CD4-positive, alpha-beta T cell treated with Interleukin-4 for 1 hour (primary cell): ENCODE results near the gene HEXB.
"Not testable (repeated sequence)": the region's sequence is repeated elsewhere in the genome, so short reads cannot be mapped to it uniquely, and the experiment has no call there.

Experiments
- DNase-seq, 2 donors: peaks; one replicate each; pipeline ENCODE4 v3.0.0-alpha.2; 2020 to 2022

The HEXB gene

DNA sequence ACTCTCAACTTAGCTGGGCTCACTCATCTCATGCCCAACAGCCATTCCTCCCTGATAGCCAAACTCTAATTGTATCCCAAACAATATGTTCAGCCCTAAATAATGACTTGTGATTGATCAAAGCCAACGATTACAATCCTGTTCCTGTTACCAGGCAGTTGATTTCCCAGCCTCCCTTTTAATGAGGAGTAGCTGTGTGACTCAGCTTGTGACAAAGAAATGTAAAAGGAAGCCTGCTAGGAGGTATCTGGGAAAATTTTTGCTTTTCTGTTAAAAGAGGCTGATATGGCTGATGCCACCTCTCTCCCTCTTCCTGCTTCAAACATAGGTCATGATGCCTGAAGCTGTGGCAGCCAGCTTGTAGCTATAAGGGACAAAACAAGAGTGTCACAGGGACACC lies 24.9 kb upstream of the HEXB start:
- DNase-seq = no peak

DNA sequence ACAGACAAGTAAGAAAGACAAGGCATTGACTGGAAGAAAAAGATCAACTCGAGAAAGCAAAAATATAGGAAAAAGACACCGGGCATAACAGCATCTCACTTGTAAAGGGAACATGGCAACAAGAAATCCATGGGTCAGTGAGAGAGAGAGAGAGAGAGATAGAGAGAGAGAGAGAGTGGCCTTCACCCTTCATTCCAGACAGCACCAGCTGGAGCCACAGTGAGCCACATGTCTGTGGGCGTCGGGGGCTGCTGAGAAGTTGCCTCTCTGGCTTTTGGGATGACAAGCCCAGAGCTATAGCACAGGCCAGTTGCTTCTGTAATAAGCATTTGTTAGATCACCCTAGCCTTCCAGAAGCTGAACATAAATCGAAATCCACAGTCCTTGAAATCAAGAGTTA lies 24.2 kb upstream of the HEXB start:
- no peak for DNase-seq

DNA sequence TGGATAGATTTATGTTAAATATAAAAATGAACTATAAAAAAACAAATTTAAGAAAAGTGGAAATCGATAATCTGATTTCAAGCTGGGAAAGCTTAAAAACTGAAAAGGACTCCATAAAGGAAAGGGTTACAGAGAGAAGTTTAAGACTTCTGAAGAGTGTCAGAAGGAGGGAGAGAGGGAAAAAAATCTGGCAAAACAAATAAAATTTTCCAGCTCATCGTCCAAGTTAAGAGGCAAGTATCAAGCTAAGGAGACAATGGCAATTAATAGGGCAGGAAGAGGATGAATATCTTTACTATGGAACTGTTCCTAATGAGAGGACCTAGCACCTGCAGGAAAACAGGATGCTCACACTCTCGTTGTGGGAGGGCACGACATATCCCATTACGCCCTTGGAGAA lies 20.5 kb upstream of the HEXB start:
- no peak for DNase-seq

DNA sequence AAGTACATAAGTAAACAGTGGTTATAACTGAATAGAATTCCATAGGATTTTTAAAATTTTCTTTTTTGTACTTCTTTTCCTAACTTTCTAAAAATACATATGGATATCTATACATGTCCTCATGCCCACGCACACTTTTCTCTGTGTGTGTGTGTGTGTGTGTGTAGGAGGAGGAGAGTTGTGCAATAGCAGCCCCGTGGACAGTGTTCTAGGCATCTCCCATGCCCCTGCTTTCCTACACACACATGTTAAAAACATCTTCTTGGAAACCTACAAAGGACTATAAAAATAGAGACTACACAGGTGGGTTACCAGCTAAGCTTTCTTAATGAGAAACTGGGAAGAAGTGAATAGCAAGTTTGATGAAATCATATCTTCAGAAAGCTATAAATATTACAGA lies 19.8 kb upstream of the HEXB start:
- no peak for DNase-seq

DNA sequence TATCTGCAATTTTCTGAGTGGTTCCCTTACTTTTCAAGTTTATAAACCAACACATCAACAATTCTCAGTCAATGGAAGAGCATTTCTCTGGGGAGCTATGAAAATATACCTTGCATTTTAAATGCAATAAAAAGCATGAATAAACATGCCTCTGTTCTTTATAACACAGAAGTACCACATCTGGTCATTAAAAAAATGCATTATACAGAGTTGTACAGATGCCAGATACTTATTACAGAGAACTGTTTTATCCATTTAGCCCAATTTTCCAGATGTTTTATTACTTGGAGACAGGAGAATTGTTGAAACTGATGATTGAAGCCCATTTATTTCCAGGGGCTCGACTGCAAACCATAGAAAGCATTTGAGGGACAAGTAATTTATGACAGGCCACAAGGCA lies 19.2 kb upstream of the HEXB start:
- DNase-seq = no peak

DNA sequence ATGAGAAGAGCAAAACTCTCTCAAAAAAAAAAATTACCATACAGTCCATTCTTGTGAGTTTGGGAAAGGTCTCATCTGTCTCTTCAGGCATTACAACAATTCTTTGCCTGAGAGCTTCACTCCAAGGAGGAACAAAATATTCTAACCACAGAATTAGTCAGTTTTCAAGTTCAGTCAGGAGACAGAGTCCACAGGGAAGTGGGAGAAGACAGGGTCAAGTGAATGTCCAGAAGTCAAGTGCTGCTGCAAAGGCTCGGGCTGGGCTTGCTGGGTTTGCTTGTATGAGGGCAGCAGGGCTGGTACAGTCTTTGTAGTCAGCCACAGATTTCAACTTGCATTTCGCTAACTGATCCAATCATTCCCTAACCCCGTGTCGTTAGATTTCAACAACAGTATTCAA lies 17.6 kb upstream of the HEXB start:
- no peak for DNase-seq

DNA sequence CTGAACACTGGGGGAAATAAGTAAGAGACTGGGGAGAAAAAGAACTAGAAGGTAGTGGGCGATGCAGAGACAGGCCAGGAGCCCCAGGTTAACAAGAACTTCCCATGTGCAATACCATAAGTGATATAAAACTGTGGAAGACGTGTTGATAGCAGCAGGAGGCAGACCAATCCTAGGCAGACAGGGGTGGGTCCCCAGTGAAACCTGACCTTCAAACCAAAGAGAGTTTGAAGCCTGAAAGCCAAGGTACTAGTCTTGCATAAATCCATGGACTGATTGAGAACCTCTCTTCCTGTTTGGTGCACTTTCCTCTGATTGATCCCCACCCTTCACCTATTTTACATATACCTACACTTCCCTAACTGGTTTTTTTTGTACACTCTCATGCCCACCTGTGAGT lies 15.2 kb upstream of the HEXB start:
- no peak for DNase-seq

DNA sequence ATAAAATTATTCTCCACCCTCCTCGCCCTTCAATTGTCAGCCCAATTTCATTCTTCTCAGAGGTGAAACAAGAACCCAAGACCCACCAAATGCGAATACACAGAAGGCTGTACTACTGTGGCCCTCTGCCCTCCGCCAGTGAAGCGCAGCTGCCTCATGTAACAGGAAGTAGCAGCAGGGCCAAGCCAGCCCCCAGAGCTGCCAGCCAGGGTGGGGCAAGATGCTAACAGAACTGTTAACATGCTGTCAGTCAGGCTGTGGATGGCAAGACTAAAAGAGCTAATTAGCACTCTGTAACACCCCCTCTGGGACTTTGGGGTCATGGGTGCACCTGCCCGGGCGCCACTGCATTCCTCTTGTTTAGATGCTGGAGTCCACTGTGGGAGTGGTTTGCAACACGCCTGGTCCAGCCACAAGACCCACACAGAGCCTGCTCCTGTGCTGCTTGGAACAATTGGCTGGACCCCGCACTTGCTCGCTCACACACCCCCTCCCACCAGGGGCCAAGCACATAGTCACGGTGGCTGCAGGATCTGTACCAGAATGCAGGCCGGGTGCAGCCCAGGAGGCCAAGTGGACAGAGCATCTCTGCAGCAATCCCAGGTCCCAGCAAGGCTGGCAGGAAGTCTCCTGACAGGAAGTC lies 14.5 kb upstream of the HEXB start:
- DNase-seq = no peak

DNA sequence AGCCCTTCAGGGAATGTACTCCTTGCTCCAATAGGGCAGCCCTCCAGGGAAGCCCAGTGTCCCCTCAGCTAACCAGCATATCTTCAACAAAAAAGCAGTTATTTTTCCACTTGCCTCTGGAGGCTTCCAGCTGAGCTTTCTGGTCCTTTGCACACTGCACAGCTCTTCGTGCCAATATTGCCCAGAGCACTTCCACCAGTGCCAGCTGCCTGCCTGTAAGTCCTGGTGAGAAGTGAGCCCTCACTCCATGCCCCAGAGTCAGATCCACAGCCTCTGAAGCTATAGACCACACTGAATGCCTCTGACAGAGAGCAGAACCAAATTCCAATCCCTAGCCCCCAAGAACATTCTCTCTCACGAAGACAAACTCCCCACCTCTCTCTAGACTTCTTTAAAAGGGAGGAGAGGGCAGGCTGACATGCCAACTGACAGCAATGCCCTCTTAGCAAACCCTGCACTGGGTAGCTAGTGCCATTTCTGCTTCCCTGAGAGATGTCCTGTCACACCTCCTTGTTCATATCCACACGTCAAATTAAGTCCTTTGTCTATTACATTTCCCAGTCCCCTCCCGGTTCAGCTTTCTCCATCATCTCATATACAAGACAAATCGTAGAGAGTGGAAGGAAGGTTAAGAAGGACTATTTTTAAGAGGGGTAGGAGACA lies 12.7 kb upstream of the HEXB start:
- no peak for DNase-seq

DNA sequence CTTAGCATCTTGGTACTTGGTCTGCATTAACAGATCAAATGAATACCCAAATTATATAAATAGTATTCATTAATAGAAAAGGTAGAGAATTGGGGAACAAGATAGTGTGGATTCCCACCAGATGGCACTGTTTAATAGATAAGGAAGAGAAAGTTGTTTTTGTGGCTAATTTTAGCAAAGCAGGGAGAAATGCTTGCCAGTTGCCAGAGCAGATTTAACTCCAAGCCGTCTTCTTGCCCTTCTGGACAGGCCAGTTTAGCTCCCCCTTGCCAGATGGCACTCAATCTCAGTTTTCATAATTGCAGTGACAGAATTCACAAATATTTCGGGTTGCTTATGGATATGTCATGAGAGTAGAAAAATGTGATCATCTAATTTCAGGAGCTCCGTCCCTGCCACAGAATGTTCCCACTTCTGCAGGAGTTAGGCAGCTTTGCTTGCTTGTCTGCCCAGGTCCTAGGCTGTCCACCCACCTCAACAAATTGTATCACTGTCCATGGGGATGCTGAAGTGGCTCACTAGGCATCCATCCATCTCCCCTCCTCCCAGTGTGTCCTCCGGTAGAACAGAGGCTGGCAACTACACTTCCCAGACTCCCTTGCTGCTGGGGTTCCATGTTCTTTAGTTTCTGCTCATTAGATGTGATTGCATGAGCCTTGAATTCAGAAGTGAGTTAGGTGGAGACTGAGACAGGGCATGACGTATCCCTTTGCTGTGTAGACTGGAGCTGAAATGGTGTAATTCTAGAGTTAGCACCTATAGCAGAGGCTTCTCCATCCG lies 11.8 kb upstream of the HEXB start:
- peak in 1 of 2 donors; percentile 31 for DNase-seq

DNA sequence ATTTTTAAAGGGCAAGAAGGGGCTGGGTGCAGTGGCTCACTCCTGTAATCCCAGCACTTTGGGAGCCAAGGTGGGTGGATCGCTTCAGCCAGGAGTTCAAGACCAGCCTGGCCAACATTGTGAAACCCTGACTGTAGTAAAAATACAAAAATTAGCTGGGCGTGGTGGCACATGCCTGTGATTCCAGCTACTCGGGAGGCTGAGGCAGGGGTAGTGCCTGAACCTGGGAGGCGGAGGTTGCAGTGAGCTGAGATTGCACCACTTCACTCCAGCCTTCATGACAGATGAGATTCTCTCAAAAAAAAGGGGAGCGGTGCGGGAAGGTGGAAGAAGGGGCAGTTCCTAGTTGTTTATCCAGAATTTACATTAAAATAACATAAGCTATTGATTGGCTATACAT lies 8.6 kb upstream of the HEXB start:
- not testable (repeated sequence) for DNase-seq

DNA sequence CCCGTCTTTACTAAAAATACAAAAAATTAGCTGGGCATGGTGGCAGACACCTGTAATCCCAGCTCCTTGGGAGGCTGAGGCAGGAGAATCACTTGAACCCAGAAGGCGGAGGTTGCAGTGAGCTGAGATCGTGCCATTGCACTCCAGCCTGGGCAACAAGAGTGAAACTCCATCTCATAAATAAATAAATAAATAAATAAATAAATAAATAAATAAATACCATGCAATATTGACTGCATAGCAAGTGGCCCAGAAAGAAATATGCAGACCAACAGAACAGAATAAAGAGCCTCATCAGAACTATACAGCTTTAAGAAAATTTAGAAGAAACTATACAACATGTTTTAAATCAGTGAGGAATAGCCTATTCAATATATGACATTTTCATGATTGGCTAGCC lies 6.9 kb upstream of the HEXB start:
- not testable (repeated sequence) for DNase-seq

DNA sequence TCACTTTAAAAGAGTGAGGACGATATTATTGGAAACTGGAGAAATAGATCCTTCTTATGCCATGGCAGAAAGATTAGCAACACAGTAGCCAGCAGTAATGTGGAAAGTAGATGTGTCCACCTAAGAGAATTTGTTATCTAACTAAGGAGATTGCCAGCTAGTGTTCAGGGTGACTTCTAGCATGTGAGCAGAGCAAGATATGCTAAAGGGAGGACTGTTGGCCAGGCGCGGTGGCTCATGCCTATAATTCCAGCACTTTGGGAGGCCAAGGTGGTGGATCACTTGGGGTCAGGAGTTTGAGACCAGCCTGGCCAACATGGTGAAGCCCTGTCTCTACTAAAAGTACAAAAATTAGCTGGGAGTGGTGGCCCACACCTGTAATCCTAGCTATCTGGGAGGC lies 5.7 kb upstream of the HEXB start:
- DNase-seq = not testable (repeated sequence)

DNA sequence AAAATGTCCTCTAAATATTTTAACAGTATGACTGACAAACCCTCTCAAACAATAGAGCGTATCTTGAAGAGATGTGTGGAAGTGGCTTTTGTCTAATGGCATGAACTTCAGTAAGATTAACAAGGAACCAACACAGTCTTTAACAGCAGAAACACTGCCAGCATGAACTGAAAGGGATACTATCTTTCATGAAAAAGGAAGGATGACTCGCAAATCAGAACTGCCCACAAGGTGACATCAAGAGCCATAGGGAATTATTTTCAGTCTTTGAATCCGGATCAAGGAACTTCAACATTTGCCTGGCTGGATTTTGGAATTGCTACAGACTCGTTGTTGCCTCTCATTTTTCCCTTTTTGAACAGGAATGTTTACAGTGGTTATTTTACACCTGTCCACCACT lies 5.1 kb upstream of the HEXB start:
- DNase-seq = no peak

DNA sequence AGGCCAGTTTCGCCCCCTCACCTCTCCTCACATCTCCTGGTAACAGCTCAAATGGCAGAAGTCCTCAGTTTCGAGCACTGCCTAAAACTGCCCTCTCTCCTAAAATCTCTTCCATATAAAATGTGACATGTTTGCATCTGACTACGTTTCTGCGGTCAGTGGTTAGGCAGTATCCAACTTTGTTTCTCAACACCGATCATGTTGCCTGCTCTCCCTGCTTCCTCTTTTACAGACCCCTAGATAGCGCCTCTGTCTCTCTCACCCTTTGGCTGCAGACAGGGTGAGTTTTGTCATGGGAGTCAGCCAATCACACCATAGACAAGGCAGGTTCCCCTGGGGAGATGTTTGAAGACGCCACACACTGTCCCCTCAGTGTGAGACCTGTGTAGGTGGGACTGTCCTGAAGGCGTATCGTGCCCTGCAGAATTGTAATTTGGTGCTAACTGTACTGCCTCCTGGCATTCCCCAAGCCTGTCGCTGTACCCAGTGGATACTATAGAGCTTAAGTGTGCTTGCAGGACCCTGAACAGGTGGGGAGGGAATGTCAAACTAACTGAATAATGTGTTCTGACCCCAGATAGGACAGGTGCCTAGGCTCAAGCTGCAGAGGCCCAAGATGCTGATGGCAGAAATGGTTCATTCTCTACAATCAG lies 1.1 kb downstream of the HEXB start:
- DNase-seq = peak; percentile 22 to 52

DNA sequence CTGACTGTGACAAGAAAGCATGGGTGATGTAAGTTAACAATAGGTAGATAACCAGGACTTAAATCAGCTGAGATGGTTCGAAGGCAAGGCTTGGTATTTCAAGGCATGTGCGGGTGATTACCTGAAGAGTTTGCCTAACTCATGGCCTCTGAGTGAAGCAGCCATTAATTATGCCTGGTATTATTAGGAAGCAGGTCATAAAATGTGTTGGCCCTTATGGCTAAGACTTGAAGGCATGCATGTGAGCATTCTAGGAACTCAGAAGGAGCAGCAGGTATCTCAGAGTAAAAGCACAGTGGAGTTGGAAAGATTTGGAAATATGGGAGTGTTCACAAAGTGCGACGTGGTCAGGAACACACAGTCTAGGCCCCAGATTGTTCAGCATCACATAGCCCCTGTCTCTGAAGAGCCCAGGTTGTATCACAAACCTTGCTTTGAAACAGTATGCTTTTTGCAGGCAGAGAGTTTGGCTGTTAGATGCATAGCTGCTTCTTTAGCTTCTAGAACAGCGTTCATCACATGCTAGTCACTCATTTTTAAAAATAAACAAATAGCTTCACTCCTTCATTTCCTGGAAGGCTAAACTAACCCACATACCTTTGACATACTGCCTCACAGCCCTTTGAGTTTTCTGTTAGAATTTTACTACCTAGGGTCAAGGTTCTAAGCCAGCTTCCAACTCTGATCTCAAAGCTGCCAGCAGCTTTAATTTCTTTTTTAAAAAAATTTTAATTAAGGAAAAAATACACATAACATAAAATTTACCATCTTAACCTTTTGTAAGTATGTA lies 2.1 kb downstream of the HEXB start:
- DNase-seq = no peak

DNA sequence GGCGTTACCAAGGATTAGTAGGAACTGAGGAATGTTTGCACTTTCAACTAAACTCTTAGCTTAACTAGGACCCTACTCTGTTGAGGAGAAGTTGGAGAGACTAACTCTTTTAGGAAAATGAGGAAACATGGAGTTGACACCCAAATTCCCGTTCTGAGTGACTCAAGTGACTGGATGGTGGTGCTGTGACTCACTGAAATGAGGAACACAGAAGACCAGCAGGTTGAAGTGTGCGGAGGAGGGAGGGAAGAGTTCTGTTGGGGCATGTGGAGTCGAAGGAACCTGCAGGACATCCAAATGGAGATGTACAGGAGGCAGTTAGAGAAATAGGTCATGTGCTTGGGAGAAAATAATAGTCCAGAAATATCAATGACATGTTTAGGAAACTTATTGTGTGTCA lies 8.2 kb downstream of the HEXB start:
- no peak for DNase-seq

DNA sequence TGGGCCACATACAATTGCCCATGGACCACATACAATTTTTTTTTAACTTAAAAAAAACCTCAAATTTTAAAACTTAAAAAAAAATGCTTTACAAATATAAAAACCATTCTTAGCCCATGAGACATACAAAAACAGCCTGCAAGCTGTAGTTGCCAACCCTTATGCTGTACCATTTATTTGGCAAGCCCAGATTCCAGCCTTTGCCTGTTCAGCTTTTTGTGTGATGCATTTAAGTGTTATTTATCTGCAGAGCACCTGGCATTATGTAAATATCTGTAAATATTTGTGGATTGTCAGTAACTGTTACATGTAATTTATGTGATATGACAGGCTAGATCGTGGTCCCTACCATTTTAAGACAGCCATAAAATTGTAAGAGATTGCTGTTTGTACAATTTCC lies 32.6 kb downstream of the HEXB start:
- DNase-seq = no peak

DNA sequence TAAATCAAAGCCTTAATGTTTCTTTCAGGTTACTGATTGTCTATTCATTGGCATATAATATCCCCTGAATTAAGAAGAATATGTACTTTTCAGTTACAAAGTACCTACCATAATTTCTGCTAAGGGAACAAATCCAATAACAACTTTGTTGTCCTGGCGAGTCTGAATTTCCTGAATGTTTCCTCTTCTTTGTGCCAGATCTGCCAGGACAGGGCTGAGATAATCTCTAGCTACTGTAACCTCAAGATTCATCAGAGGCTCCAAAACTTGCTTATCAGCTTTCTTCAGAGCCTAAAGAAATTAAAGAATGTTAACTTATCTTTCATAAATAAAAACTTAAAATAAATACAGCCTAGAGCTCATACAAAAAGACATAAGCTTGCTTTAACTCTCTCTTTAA lies 37.2 kb downstream of the HEXB start:
- no peak for DNase-seq

DNA sequence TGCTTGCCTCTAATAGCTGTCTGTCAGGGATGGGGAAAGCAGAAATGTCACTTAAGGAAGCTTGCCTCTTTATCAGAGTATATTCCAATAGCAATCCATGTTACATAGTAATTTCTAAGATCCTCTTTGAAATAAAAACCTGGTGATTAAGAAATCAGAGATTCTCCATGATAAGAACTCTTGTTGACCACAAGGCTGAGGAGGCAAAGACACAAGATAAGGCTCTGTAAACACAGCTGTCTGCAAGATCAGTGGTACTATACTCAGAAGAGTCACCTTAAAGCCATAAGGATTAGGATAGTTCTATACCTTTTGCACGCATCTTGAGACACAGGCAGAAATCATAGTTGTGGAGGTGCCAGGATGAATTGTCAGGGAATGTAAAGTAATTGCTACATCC lies 40.3 kb downstream of the HEXB start:
- DNase-seq = no peak

DNA sequence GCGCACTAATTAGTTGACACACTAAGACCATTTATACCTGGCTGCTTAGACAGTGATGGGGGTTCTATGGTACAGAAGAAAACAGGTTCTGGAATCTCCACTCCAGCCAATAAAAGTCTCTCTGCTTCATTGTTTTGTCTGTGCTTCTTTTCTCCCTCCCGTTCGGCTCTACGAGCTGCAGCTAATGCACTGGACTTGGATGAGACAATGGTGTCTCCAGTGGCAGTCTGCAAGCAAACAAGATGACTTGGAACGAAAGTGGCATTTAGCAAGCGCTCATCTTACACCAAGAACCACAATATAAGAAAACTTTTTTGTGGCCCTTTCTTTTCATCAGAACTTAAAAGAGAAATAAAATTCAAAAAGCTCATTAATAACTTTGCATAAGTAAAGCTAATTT lies 51.7 kb downstream of the HEXB start:
- no peak for DNase-seq

DNA sequence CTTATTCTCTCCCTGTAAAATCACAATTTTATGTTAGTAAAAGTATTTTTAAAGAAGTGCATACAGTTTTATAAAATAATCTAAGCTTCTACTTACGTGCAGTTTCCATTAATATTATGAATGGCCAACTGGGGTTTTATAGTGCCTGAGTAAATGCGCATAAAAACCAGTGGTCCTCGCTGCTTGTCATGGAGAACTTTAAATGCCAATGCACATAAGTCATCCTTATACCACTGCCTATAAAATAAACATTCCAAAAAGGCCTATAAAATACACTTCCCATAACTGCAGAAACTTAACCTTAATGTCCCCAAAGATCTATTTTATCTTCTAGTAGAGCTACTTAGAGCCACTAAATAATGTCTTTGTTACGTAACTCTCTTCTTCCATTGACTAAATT lies 53.4 kb downstream of the HEXB start:
- DNase-seq = no peak

DNA sequence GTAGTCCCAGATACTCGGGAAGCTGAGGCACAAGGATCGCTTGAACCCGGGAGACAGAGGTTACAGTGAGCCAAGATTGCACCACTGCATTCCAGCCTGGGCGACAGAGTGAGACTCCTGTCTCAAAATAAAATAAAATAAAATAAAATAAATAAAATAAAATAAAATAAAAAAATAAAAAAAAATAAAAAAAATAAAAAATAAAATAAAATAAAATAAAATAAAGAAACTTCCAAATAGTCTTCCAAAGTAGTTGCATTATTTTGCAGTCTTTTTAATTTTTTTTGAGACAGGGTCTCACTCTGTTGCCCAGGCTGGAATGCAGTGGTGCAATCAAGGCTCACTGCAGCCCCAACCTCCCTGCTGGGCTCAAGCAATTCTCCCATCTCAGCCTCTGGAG lies 63.7 kb downstream of the HEXB start:
- not testable (repeated sequence) for DNase-seq
